HepG2 (cell line): ENCODE data around the gene INHBE. TPM values are rescaled to one million over a fixed set of nuclear protein-coding genes. Genes with fewer than 3 reads are reported as not detected.

Source experiments
- ATAD3A ChIP-seq: sonication (generic); formaldehyde crosslinking; IDR thresholded peaks from 2 replicates; pipeline ENCODE4 v1.4.0; 2020; ENCODE audit warnings: missing genetic modification reagents
- ATF7-NPFF ChIP-seq: sonication (generic); formaldehyde crosslinking; IDR thresholded peaks from 2 replicates; pipeline ENCODE4 v1.8.1; 2023; ENCODE audit warnings: mild to moderate bottlenecking, low read depth, missing genetic modification reagents, moderate library complexity
- BHLHE40 ChIP-seq: IDR thresholded peaks from 2 replicates; pipeline ENCODE4 v1.6.1; 2011; ENCODE audit warnings: low read length, improper control_type of control experiment
- HNRNPH1 ChIP-seq: fragments of 200-400 bp; formaldehyde crosslinking; optimal IDR thresholded peaks from 2 replicates; pipeline ENCODE3; 2017; ENCODE audit warnings: mild to moderate bottlenecking, low read depth, low read length
- JARID2 ChIP-seq: sonication (generic); formaldehyde crosslinking; IDR thresholded peaks from 2 replicates; pipeline ENCODE4 v1.8.1; 2023; ENCODE audit warnings: missing genetic modification reagents, inconsistent platforms; ENCODE audit not compliant: insufficient replicate concordance
- JUN ChIP-seq: sonication (generic); formaldehyde crosslinking; IDR thresholded peaks from 2 replicates; pipeline ENCODE4 v1.4.0; 2020; ENCODE audit warnings: mild to moderate bottlenecking, missing genetic modification reagents
- MAZ ChIP-seq, 2 experiments: sonication (generic) in 1 of 2; formaldehyde crosslinking in 1 of 2; IDR thresholded peaks; 2 replicates each; pipeline versions ENCODE4 v1.5.0 to v1.6.1; 2012 to 2020; ENCODE audit warnings: low read depth in 2 of 2, mild to moderate bottlenecking in 2 of 2, borderline replicate concordance in 1 of 2, improper control_type of control experiment in 1 of 2, low read length in 1 of 2, missing genetic modification reagents in 1 of 2, moderate library complexity in 1 of 2
- RBM22 ChIP-seq: fragments of 200-400 bp; formaldehyde crosslinking; optimal IDR thresholded peaks from 2 replicates; pipeline ENCODE3; 2017; ENCODE audit warnings: mild to moderate bottlenecking, low read length, moderate library complexity
- RELA ChIP-seq: sonication (generic); formaldehyde crosslinking; IDR thresholded peaks from 2 replicates; pipeline ENCODE4 v1.4.0; 2020; ENCODE audit warnings: missing genetic modification reagents
- SATB2 ChIP-seq: sonication (generic); formaldehyde crosslinking; IDR thresholded peaks from 2 replicates; pipeline ENCODE4 v1.5.0; 2020; ENCODE audit warnings: missing genetic modification reagents
- TMF1 ChIP-seq: sonication (generic); formaldehyde crosslinking; IDR thresholded peaks from 2 replicates; pipeline ENCODE4 v1.8.1; 2022; ENCODE audit warnings: low read depth, missing genetic modification reagents
- ZNF674 ChIP-seq: sonication (generic); formaldehyde crosslinking; IDR thresholded peaks from 2 replicates; pipeline ENCODE4 v1.5.0; 2020; ENCODE audit warnings: low read depth, mild to moderate bottlenecking, missing genetic modification reagents
- polyA plus RNA-seq, 8 experiments: library from polyadenylated mRNA; depleted of rRNA in 3 of 8; stranded (reverse) in 7 of 8; unstranded in 1 of 8; fragments of >200 nt; fragmentation: Illumina TruSeq in 4 of 8; extraction: Trizol in 4 of 8; gene quantifications; 2 replicates each; pipeline versions ENCODE4 v1.2.1 to v1.2.3, GENCODE V29; 2011 to 2016; ENCODE audit warnings: low read depth in 4 of 8, missing spikeins in 1 of 8, mixed read lengths in 1 of 8; ENCODE audit not compliant: insufficient read depth in 1 of 8
- total RNA-seq, 5 experiments: library from RNA; depleted of rRNA; stranded (reverse); fragments of >200 nt; fragmentation: Illumina TruSeq; extraction: Trizol; gene quantifications; 2 replicates each; pipeline ENCODE4 v1.2.3, GENCODE V29; 2016; ENCODE audit warnings: low read depth in 1 of 5
- TF ChIP-seq, protein P1 (sequence below): sonication (generic); formaldehyde crosslinking; IDR thresholded peaks from 2 replicates; pipeline ENCODE4 v1.5.0; 2020; ENCODE audit warnings: mild to moderate bottlenecking, missing genetic modification reagents
- TF ChIP-seq, protein P2 (sequence below): IDR thresholded peaks from 2 replicates; pipeline ENCODE4 v1.6.1; 2016; ENCODE audit warnings: low read depth, borderline replicate concordance
- TF ChIP-seq, protein P3 (sequence below): sonication (generic); formaldehyde crosslinking; IDR thresholded peaks from 2 replicates; pipeline ENCODE4 v1.4.0; 2020; ENCODE audit warnings: missing genetic modification reagents
- TF ChIP-seq, protein P4 (sequence below): sonication (generic); formaldehyde crosslinking; IDR thresholded peaks from 2 replicates; pipeline ENCODE4 v1.5.0; 2020; ENCODE audit warnings: missing genetic modification reagents
- TF ChIP-seq, protein P5 (sequence below): sonication (generic); formaldehyde crosslinking; IDR thresholded peaks from 2 replicates; pipeline ENCODE4 v1.4.0; 2020; ENCODE audit warnings: mild to moderate bottlenecking, missing genetic modification reagents
- TF ChIP-seq, protein P6 (sequence below): sonication (generic); formaldehyde crosslinking; IDR thresholded peaks from 2 replicates; pipeline ENCODE4 v1.4.0; 2020; ENCODE audit warnings: missing genetic modification reagents

The INHBE gene
- total and polyA plus RNA-seq, 2 of the 13 experiments (the other 11 are each of a cell fraction or from before 2014, with no cell fraction given), result 17.0 to 32.0 TPM

DNA sequence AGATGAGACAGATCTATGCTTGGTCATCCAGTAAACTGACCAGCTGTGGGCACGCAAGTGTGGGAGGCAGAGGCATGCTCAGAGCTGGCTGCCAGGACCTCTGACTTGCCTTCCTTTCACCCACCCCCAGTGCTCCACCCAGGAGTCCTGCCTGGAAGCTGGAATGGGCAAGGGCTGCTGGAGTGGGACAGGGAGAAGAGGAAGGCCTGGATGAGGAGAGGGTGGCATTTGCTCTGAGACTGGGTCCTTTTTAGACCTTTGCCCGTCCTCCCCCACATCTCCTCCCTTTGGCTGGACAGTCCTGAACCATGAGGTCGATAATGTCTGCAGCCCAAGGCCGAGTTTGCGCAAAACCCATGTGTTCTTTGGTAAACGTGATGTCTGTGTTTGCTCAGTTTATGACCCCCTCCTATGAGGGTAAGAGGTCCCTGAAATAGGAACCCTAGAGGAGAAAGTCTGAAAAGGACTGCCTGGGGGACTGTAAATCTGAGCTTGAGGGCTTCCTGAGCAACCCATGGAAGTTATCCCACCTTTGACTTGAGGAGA lies 3.8 kb upstream of the INHBE start (continued):
- TF ChIP-seq JARID2 (CRISPR knock-in tag) (peak; percentile 34), SATB2 (CRISPR knock-in tag) (no peak), MAZ (IDR thresholded peaks at IDR 0.05; ENCODE audit: borderline replicate concordance, low read depth, low read length) (peak; percentile 64; the same call in 1 of the 2 replicates), MAZ (CRISPR knock-in tag; IDR thresholded peaks at IDR 0.05; ENCODE audit: low read depth) (peak; percentile 95), BHLHE40 (peak; percentile 96), TMF1 (CRISPR knock-in tag) (no peak), ZNF674 (CRISPR knock-in tag) (no peak), HNRNPH1 (no peak), JUN (CRISPR knock-in tag) (peak; percentile 74; the same call in 1 of the 2 replicates), ATAD3A (CRISPR knock-in tag) (no peak), ATF7-NPFF (CRISPR knock-in tag) (0 out of 2 replicates have a peak, but pooled peaks have one; percentile 56), RELA (CRISPR knock-in tag) (no peak), RBM22 (peak; percentile 62)
- TF ChIP-seq, protein P1, sequence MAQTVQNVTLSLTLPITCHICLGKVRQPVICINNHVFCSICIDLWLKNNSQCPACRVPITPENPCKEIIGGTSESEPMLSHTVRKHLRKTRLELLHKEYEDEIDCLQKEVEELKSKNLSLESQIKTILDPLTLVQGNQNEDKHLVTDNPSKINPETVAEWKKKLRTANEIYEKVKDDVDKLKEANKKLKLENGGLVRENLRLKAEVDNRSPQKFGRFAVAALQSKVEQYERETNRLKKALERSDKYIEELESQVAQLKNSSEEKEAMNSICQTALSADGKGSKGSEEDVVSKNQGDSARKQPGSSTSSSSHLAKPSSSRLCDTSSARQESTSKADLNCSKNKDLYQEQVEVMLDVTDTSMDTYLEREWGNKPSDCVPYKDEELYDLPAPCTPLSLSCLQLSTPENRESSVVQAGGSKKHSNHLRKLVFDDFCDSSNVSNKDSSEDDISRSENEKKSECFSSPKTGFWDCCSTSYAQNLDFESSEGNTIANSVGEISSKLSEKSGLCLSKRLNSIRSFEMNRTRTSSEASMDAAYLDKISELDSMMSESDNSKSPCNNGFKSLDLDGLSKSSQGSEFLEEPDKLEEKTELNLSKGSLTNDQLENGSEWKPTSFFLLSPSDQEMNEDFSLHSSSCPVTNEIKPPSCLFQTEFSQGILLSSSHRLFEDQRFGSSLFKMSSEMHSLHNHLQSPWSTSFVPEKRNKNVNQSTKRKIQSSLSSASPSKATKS (CRISPR knock-in tag), result 0 out of 2 replicates have a peak, but pooled peaks have one; percentile 76
- TF ChIP-seq, protein P2, sequence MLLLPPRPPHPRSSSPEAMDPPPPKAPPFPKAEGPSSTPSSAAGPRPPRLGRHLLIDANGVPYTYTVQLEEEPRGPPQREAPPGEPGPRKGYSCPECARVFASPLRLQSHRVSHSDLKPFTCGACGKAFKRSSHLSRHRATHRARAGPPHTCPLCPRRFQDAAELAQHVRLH, result peak; percentile 86
- TF ChIP-seq, protein P3, sequence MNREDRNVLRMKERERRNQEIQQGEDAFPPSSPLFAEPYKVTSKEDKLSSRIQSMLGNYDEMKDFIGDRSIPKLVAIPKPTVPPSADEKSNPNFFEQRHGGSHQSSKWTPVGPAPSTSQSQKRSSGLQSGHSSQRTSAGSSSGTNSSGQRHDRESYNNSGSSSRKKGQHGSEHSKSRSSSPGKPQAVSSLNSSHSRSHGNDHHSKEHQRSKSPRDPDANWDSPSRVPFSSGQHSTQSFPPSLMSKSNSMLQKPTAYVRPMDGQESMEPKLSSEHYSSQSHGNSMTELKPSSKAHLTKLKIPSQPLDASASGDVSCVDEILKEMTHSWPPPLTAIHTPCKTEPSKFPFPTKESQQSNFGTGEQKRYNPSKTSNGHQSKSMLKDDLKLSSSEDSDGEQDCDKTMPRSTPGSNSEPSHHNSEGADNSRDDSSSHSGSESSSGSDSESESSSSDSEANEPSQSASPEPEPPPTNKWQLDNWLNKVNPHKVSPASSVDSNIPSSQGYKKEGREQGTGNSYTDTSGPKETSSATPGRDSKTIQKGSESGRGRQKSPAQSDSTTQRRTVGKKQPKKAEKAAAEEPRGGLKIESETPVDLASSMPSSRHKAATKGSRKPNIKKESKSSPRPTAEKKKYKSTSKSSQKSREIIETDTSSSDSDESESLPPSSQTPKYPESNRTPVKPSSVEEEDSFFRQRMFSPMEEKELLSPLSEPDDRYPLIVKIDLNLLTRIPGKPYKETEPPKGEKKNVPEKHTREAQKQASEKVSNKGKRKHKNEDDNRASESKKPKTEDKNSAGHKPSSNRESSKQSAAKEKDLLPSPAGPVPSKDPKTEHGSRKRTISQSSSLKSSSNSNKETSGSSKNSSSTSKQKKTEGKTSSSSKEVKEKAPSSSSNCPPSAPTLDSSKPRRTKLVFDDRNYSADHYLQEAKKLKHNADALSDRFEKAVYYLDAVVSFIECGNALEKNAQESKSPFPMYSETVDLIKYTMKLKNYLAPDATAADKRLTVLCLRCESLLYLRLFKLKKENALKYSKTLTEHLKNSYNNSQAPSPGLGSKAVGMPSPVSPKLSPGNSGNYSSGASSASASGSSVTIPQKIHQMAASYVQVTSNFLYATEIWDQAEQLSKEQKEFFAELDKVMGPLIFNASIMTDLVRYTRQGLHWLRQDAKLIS (CRISPR knock-in tag), result no peak
- TF ChIP-seq, protein P4, sequence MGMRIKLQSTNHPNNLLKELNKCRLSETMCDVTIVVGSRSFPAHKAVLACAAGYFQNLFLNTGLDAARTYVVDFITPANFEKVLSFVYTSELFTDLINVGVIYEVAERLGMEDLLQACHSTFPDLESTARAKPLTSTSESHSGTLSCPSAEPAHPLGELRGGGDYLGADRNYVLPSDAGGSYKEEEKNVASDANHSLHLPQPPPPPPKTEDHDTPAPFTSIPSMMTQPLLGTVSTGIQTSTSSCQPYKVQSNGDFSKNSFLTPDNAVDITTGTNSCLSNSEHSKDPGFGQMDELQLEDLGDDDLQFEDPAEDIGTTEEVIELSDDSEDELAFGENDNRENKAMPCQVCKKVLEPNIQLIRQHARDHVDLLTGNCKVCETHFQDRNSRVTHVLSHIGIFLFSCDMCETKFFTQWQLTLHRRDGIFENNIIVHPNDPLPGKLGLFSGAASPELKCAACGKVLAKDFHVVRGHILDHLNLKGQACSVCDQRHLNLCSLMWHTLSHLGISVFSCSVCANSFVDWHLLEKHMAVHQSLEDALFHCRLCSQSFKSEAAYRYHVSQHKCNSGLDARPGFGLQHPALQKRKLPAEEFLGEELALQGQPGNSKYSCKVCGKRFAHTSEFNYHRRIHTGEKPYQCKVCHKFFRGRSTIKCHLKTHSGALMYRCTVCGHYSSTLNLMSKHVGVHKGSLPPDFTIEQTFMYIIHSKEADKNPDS (CRISPR knock-in tag), result no peak
- TF ChIP-seq, protein P5, sequence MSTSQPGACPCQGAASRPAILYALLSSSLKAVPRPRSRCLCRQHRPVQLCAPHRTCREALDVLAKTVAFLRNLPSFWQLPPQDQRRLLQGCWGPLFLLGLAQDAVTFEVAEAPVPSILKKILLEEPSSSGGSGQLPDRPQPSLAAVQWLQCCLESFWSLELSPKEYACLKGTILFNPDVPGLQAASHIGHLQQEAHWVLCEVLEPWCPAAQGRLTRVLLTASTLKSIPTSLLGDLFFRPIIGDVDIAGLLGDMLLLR (CRISPR knock-in tag), result no peak
- TF ChIP-seq, protein P6, sequence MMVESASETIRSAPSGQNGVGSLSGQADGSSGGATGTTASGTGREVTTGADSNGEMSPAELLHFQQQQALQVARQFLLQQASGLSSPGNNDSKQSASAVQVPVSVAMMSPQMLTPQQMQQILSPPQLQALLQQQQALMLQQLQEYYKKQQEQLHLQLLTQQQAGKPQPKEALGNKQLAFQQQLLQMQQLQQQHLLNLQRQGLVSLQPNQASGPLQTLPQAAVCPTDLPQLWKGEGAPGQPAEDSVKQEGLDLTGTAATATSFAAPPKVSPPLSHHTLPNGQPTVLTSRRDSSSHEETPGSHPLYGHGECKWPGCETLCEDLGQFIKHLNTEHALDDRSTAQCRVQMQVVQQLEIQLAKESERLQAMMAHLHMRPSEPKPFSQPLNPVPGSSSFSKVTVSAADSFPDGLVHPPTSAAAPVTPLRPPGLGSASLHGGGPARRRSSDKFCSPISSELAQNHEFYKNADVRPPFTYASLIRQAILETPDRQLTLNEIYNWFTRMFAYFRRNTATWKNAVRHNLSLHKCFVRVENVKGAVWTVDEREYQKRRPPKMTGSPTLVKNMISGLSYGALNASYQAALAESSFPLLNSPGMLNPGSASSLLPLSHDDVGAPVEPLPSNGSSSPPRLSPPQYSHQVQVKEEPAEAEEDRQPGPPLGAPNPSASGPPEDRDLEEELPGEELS, result peak; percentile 90
